GM23248 (cell line): ENCODE results near the gene RAN. TPM values are rescaled to one million over a fixed set of nuclear protein-coding genes. Genes with fewer than 3 reads are reported as not detected.
A peak's percentile ranks its signal among the peaks of the same experiment; 100 is the strongest.

Source experiments
- DNase-seq: peaks from one replicate; pipeline ENCODE4 v3.0.0-alpha.2; 2015
- H2AFZ ChIP-seq: fragments of 200-600 bp; sonication (generic); 2 replicates; pipeline ENCODE4 v1.6.1; 2016; ENCODE audit warnings: antibody characterized with exemption
- H3F3A ChIP-seq: fragments of 200-600 bp; sonication (generic); 2 replicates; pipeline ENCODE4 v1.6.1; 2016; ENCODE audit warnings: mild to moderate bottlenecking, antibody characterized with exemption, mixed run types; ENCODE audit not compliant: insufficient read depth
- H3K27ac ChIP-seq: fragments of 200-600 bp; sonication (generic); 2 replicates; pipeline ENCODE4 v1.5.1; 2016; ENCODE audit warnings: mild to moderate bottlenecking
- H3K27me3 ChIP-seq: fragments of 200-600 bp; sonication (generic); replicated peaks from 2 replicates; pipeline ENCODE4 v1.6.1; 2016; ENCODE audit warnings: mild to moderate bottlenecking; ENCODE audit not compliant: insufficient read depth
- H3K36me3 ChIP-seq: fragments of 200-600 bp; sonication (generic); 2 replicates; pipeline ENCODE4 v1.6.1; 2016; ENCODE audit warnings: low read depth, mild to moderate bottlenecking
- H3K4me1 ChIP-seq: fragments of 200-600 bp; sonication (generic); 2 replicates; pipeline ENCODE4 v1.6.1; 2016; ENCODE audit warnings: mild to moderate bottlenecking; ENCODE audit not compliant: insufficient read depth
- H3K4me2 ChIP-seq: fragments of 200-600 bp; sonication (generic); one replicate; pipeline ENCODE4 v1.6.1; 2016; ENCODE audit warnings: mild to moderate bottlenecking; ENCODE audit not compliant: unreplicated experiment
- H3K4me3 ChIP-seq: fragments of 200-600 bp; sonication (generic); 2 replicates; pipeline ENCODE4 v1.5.1; 2016; ENCODE audit warnings: mild to moderate bottlenecking
- H3K79me2 ChIP-seq: fragments of 200-600 bp; sonication (generic); 2 replicates; pipeline ENCODE4 v1.6.1; 2016; ENCODE audit warnings: mild to moderate bottlenecking; ENCODE audit not compliant: insufficient read depth
- H3K9ac ChIP-seq: fragments of 200-600 bp; sonication (generic); 2 replicates; pipeline ENCODE4 v1.6.1; 2016; ENCODE audit warnings: mild to moderate bottlenecking
- H3K9me2 ChIP-seq: fragments of 200-600 bp; sonication (generic); 2 replicates; pipeline ENCODE4 v1.6.1; 2016; ENCODE audit warnings: mixed run types, mild to moderate bottlenecking, moderate library complexity; ENCODE audit not compliant: insufficient read depth
- H3K9me3 ChIP-seq: fragments of 200-600 bp; sonication (generic); one replicate; pipeline ENCODE4 v1.6.1; 2017; ENCODE audit warnings: low read depth
- H4K20me1 ChIP-seq: fragments of 200-600 bp; sonication (generic); 2 replicates; pipeline ENCODE4 v1.6.0; 2016; ENCODE audit not compliant: insufficient read depth
- EZH2 ChIP-seq: fragments of 200-600 bp; sonication (generic); IDR thresholded peaks from 2 replicates; pipeline ENCODE4 v1.6.1; 2018; ENCODE audit warnings: antibody characterized with exemption, mild to moderate bottlenecking; ENCODE audit not compliant: insufficient read depth, poor library complexity, severe bottlenecking
- EZH2phosphoT487 ChIP-seq: fragments of 200-600 bp; sonication (generic); IDR thresholded peaks from 2 replicates; pipeline ENCODE4 v1.6.1; 2018; ENCODE audit warnings: antibody characterized with exemption, moderate library complexity, mild to moderate bottlenecking, low read depth; ENCODE audit not compliant: insufficient read depth
- WGBS, 2 experiments: methylation state at CpG; one replicate each; pipeline ENCODE4 v1.1.6; 2015 to 2017; ENCODE audit warnings: low lambda C conversion rate in 2 of 2, low coverage in 1 of 2; ENCODE audit errors: missing lambda C conversion rate in 2 of 2; 5-methylcytosine and 5-hydroxymethylcytosine counted together
- in situ Hi-C: fragments of 300-500 bp; cut with MboI; formaldehyde crosslinking; loops from 2 replicates; pipeline ENCODE4 v1.15.0; 2020
- polyA plus RNA-seq: library from polyadenylated mRNA; unstranded; fragments of >200 nt; fragmentation: Nextera tagmentation; extraction: Ambion mirVana; gene quantifications from 2 replicates; pipeline ENCODE4 v1.2.1, GENCODE V29; 2016
- total RNA-seq: library from RNA; depleted of rRNA; stranded (reverse); fragments of >200 nt; shearing (Covaris generic); gene quantifications from 2 replicates; pipeline ENCODE4 v1.2.3, GENCODE V29; 2014

The RAN gene
- total and polyA plus RNA-seq, 2 experiments from 2014 or later, result 541 to 1,090 TPM

DNA sequence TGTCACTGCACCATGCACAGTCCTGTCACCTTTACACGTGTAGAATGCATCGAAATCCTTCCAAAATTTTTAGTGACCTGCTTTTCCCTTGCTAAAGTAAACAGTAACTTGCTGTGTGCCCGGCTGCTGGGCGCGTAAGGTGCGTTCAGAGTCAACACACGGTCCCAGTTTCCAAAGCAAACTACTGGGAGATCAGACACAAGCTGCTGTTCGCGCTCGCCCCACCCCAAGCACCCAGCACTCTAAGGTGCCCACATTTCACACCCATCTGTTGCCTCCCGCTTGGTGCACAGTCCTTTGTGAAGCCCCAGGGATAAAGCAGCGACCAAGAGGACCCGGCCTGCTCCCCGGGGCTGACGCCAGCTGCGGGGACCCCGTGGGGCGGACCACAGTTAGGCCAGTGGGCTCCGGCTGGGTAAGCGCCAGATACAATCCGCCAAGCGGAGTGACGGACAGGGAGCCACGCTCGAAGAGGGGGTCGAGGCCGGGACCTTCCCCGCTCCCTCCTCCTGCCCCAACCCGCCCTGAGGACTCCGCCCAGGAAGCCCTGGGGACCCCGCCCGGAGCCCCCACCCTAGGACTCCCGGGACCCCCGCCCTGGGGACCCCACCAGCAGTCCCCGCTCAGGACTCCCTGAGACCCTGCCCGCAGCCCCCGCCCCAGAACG lies 33.4 kb upstream of the RAN start:
- in situ Hi-C loops, result no loop called here
- peak overlapping the region; percentile 90 for H3K4me3 ChIP-seq
- peaks cover 54% of the 10 kb centered on the region for H3K79me2 ChIP-seq
- H3K4me1 ChIP-seq, result peaks cover 7% of the 10 kb centered on the region; the same call in 1 of the 2 replicates
- H3K9ac ChIP-seq, result peak overlapping the region; percentile 81
- 0 out of 2 replicates have a peak, but pooled peaks cover 4% of the 10 kb centered on the region for H3F3A ChIP-seq
- H4K20me1 ChIP-seq, result no peaks in the 10 kb centered on the region
- no peak for TF ChIP-seq EZH2phosphoT487
- no peak for TF ChIP-seq EZH2
- H3K27ac ChIP-seq, result 0 out of 2 replicates have a peak overlapping the region, but pooled peaks have one; percentile 3
- H3K9me2 ChIP-seq, result no peaks in the 10 kb centered on the region
- peak; percentile 64 for DNase-seq
- H3K9me3 ChIP-seq, result no peaks in the 10 kb centered on the region
- peak overlapping the region; percentile 87 for H3K4me2 ChIP-seq
- no peaks in the 10 kb centered on the region for H3K36me3 ChIP-seq
- 5 to 7% methylated on average over 17 to 34 of the region's 38 CpGs for WGBS, 2 experiments
- H3K27me3 ChIP-seq, result no peaks in the 10 kb centered on the region
- peak overlapping the region; percentile 74 for H2AFZ ChIP-seq

DNA sequence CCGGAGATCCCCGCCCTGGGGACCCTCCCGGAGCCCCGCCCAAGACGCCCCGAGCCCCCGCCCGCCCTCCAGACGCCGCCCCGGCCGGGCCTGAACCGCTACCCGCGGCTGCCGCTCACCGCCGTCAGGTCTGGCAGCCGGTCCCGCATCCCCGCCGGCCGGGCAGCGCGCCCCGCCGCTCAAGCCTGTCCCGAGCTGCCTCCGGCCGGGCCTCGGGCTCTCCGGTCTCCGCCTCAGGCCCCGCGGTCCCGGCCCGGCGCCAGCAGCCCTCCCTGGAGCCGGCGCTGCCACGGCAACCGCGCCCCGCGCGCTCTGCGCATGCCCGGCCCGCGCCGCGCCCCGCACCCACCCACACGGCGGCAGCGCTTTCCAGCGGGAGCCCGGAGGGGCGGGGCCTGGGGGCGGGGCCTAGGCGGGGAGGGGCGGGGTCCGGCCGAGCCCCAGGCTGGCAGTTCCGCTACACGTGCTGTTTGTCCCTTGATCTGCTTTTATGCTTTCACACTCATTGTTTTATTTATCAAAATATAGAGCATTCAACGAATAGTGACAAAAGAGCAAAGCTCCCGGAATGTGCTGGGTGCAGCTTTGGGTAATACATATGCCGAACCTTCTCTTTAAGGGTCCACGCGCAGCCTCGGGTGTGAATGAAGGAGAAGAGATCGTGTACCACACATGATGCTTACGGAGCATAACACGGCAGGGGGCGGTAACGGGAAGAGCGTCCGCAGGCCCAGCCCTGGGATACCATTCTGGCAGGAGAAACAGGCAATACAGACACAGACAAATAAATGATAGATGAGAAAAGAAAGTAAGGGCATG lies 32.7 kb upstream of the RAN start, which contains the start of gene STX2:
Gene STX2, minus strand, starts transcription at position 300 of the 819 bp plus-strand sequence. Its CDS starts 151 bp downstream, at position 149.
- peak within 1 kb of the TSS; percentile 94 for H2AFZ ChIP-seq
- peak within 1 kb of the TSS; percentile 90 for H3K4me3 ChIP-seq
- H3K9me3 ChIP-seq, result no peaks in the 10 kb centered on the region
- H3K36me3 ChIP-seq, result no peaks in the 10 kb centered on the region
- H4K20me1 ChIP-seq, result no peaks in the 10 kb centered on the region
- no peak for TF ChIP-seq EZH2phosphoT487
- no peaks in the 10 kb centered on the region for H3F3A ChIP-seq
- WGBS, 2 experiments, result 2% methylated on average over 33 to 42 of the region's 79 CpGs
- H3K79me2 ChIP-seq, result peaks cover 46% of the 10 kb centered on the region
- H3K27ac ChIP-seq, result peak within 1 kb of the TSS; percentile 36
- peak; percentile 88 for DNase-seq
- in situ Hi-C loops, result no loop called here
- H3K9me2 ChIP-seq, result no peaks in the 10 kb centered on the region
- peak within 1 kb of the TSS; percentile 81 for H3K9ac ChIP-seq
- no peaks in the 10 kb centered on the region for H3K27me3 ChIP-seq
- H3K4me2 ChIP-seq, result peak within 1 kb of the TSS; percentile 87
- H3K4me1 ChIP-seq, result peaks cover 6% of the 10 kb centered on the region; the same call in 1 of the 2 replicates

DNA sequence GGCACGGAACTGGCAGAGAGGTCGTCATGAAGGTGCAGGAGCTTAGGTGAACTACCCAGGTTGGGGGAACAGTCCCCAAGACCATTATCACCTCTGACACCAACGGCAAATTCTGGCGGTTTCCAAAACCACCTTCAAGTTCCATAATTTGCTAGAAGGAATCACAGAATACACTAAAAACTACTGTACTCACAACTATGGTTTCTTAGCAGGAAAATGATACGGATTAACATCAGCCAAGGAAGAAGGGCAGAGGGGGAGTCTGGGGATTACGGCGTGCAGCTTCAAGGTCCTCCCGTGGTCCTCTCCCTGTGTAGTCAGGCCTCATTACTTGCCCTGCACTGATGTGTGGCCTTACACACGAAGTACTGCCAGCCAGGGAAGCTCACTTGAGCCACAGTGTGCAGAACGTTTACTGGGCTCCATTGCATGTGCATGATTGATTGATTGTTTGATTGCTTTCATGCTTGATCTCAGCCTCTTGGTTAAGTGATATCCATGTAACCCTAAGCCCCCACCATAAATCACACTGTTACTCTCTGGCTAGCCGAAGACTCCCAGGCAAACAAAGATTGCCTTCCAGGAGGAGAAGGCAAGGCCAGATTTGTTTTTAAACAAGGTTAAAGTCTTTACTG lies 32.0 kb upstream of the RAN start:
- H3K36me3 ChIP-seq, result no peaks in the 10 kb centered on the region
- H3K9ac ChIP-seq, result peak overlapping the region; percentile 63; the same call in 1 of the 2 replicates
- no peaks in the 10 kb centered on the region for H3F3A ChIP-seq
- no peak for TF ChIP-seq EZH2phosphoT487
- H3K79me2 ChIP-seq, result peaks cover 39% of the 10 kb centered on the region
- in situ Hi-C loops, result no loop called here
- H3K9me3 ChIP-seq, result no peaks in the 10 kb centered on the region
- 72 to 76% methylated on average over 11 of the region's 11 CpGs for WGBS, 2 experiments
- peaks cover 6% of the 10 kb centered on the region; the same call in 1 of the 2 replicates for H3K4me1 ChIP-seq
- no peaks in the 10 kb centered on the region for H4K20me1 ChIP-seq
- H3K4me3 ChIP-seq, result peak overlapping the region; percentile 90
- H3K27me3 ChIP-seq, result no peaks in the 10 kb centered on the region
- peak overlapping the region; percentile 36; the same call in 1 of the 2 replicates for H3K27ac ChIP-seq
- no peak for DNase-seq
- peak overlapping the region; percentile 83 for H3K4me2 ChIP-seq
- no peaks in the 10 kb centered on the region for H3K9me2 ChIP-seq
- H2AFZ ChIP-seq, result peak overlapping the region; percentile 94

DNA sequence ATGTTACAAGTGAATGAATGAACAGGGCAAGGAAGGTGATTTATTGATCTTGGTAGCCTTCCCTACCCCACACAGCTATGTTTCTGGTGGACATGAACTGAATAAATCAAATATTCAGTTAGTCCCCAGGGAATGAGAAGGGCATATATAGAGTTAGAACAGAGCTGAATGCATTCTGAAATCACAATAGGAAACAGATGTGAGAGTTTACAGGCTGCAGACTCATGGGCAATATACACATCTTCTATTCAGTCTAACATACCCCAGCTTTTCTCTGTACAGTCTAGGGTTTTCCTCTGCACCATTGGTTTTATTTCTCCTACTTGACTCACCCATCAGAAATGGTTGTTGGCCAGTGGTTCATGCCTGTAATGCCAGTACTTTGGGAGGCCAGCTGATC lies 25.5 kb upstream of the RAN start:
- Histone ChIP-seq H3K4me2 (no peak overlapping the region), H3K79me2 (no peaks in the 10 kb centered on the region), H3F3A (0 out of 2 replicates have a peak, but pooled peaks cover 14% of the 10 kb centered on the region), H3K4me3 (no peak overlapping the region), H3K4me1 (peaks cover 17% of the 10 kb centered on the region), H2AFZ (no peak overlapping the region), H4K20me1 (no peaks in the 10 kb centered on the region), H3K27ac (0 out of 2 replicates have a peak overlapping the region, but pooled peaks have one; percentile 25), H3K9me2 (no peaks in the 10 kb centered on the region), H3K9me3 (no peaks in the 10 kb centered on the region), H3K9ac (no peak overlapping the region), H3K36me3 (no peaks in the 10 kb centered on the region), H3K27me3 (no peaks in the 10 kb centered on the region)
- peak; percentile 65 for DNase-seq
- in situ Hi-C loops, result no loop called here
- TF ChIP-seq EZH2, result no peak
- TF ChIP-seq EZH2phosphoT487, result no peak
